Common myeloid progenitor, CD34-positive (primary cell): ENCODE data around the gene ATG2A.

Source experiments
- CTCF ChIA-PET: fragments of 350-600 bp; sonication (Branson Sonifier 250); formaldehyde crosslinking; loops from one replicate; lab custom pipeline; 2021; ENCODE audit warnings: antibody characterized with exemption; lab: Charles Lee
- POLR2A ChIA-PET: fragments of 350-600 bp; sonication (Branson Sonifier 250); formaldehyde crosslinking; loops from one replicate; lab custom pipeline; 2021; ENCODE audit warnings: antibody characterized with exemption; lab: Charles Lee
- DNase-seq, 3 donors: peaks; one replicate each; pipeline versions ENCODE4 v3.0.0 to v3.0.0-alpha.2; 2013
- H3K27ac ChIP-seq, 2 experiments: 1 replicate in 1 of 2; 2 replicates in 1 of 2; pipeline ENCODE4 v1.7.0; 2013; ENCODE audit warnings: inconsistent platforms in 2 of 2, low read length in 2 of 2, mild to moderate bottlenecking in 2 of 2, low read depth in 1 of 2, moderate library complexity in 1 of 2; ENCODE audit not compliant: severe bottlenecking in 2 of 2, insufficient read depth in 1 of 2, poor library complexity in 1 of 2
- H3K27me3 ChIP-seq, 5 experiments: replicated peaks in 2 of 5; 1 replicate in 3 of 5; 2 replicates in 2 of 5; pipeline versions ENCODE4 v1.6.1 to v1.7.0; 2013; ENCODE audit warnings: low read length in 4 of 5, mild to moderate bottlenecking in 2 of 5, moderate library complexity in 2 of 5, inconsistent platforms in 1 of 5; ENCODE audit not compliant: insufficient read depth in 5 of 5, control insufficient read depth in 4 of 5
- H3K36me3 ChIP-seq, 4 experiments: 1 replicate in 2 of 4; 2 replicates in 2 of 4; pipeline versions ENCODE4 v1.6.1 to v1.7.0; 2013; ENCODE audit warnings: low read length in 3 of 4, control low read depth in 1 of 4, mild to moderate bottlenecking in 1 of 4; ENCODE audit not compliant: control insufficient read depth in 4 of 4, insufficient read depth in 4 of 4
- H3K4me1 ChIP-seq, 4 experiments: 1 replicate in 3 of 4; 2 replicates in 1 of 4; pipeline versions ENCODE4 v1.6.1 to v1.7.1; 2013; ENCODE audit warnings: low read length in 3 of 4, mild to moderate bottlenecking in 3 of 4, control low read depth in 1 of 4, inconsistent platforms in 1 of 4, moderate library complexity in 1 of 4; ENCODE audit not compliant: control insufficient read depth in 4 of 4, insufficient read depth in 4 of 4; ENCODE audit errors: control extremely low read depth in 1 of 4
- H3K4me3 ChIP-seq, 7 experiments: 1 replicate in 4 of 7; 2 replicates in 3 of 7; pipeline versions ENCODE4 v1.5.1 to v1.7.0; 2013; ENCODE audit warnings: mild to moderate bottlenecking in 7 of 7, low read length in 6 of 7, moderate library complexity in 6 of 7, inconsistent platforms in 2 of 7, low read depth in 2 of 7, control low read depth in 1 of 7; ENCODE audit not compliant: insufficient read depth in 4 of 7, control insufficient read depth in 1 of 7; ENCODE audit errors: extremely low read depth in 1 of 7
- H3K9me3 ChIP-seq, 5 experiments: 1 replicate in 4 of 5; 2 replicates in 1 of 5; pipeline versions ENCODE4 v1.6.1 to v1.7.1; 2013; ENCODE audit warnings: low read length in 4 of 5, mild to moderate bottlenecking in 2 of 5, inconsistent platforms in 1 of 5, low read depth in 1 of 5, moderate library complexity in 1 of 5; ENCODE audit not compliant: control insufficient read depth in 4 of 5, insufficient read depth in 2 of 5; ENCODE audit errors: control extremely low read depth in 1 of 5
- WGBS: methylation state at CpG from one replicate; pipeline ENCODE4 v1.1.5; 2013; ENCODE audit not compliant: insufficient coverage; 5-methylcytosine and 5-hydroxymethylcytosine counted together

ATG2A gene

GRCh38 chr11:64888729-64889511 is 28.1 kb downstream of the ATG2A start:
- Histone ChIP-seq H3K4me1 (peaks cover 3 to 55% (median 24%) of the 10 kb centered on the region in 4 experiments), H3K27me3 (no peaks in the 10 kb centered on the region), H3K27ac (peak overlapping the region in 1 of 2 experiments; percentile 40), H3K36me3 (no peaks in the 10 kb centered on the region), H3K9me3 (no peaks in the 10 kb centered on the region), H3K4me3 (no peak overlapping the region)
- CTCF ChIA-PET = interaction anchor here (0.6 to 36.3 kb wide), 8 partner anchors 11 to 170 kb away, joined by 3 to 1071 read pairs (median 3); partner anchors contain the start of genes CDC42BPG and NAALADL1
- POLR2A ChIA-PET = no interaction called here
- peak; percentile 35 to 70 (median 58) for DNase-seq
- 67% methylated on average over 9 of the region's 9 CpGs for WGBS

GRCh38 chr11:64888406-64888728 is 28.6 kb downstream of the ATG2A start:
- ChIA-PET POLR2A (interaction anchor here (0.5 to 1.4 kb wide), 3 partner anchors 10 to 105 kb away, joined by 3 to 5 read pairs (median 4); partner anchors contain the start of gene EHD1), CTCF (interaction anchor here (0.7 to 36.3 kb wide), 6 partner anchors 8 to 170 kb away, joined by 3 to 1071 read pairs (median 4); partner anchors contain the start of genes CDC42BPG and NAALADL1)
- Histone ChIP-seq H3K9me3 (no peaks in the 10 kb centered on the region), H3K4me3 (peak overlapping the region in 4 of 7 experiments; percentile 30 to 77 (median 56)), H3K27me3 (no peaks in the 10 kb centered on the region), H3K36me3 (no peaks in the 10 kb centered on the region), H3K27ac (peak overlapping the region in 1 of 2 experiments; percentile 40), H3K4me1 (peaks cover 3 to 49% (median 22%) of the 10 kb centered on the region in 4 experiments)
- WGBS = 74% methylated on average over 7 of the region's 8 CpGs
- no peak for DNase-seq

- Histone ChIP-seq H3K9me3 (no peaks in the 10 kb centered on the region), H3K36me3 (no peaks in the 10 kb centered on the region), H3K4me1 (peaks cover 3 to 45% (median 20%) of the 10 kb centered on the region in 4 experiments), H3K27ac (peak overlapping the region in 1 of 2 experiments; percentile 61), H3K27me3 (no peaks in the 10 kb centered on the region), H3K4me3 (peak overlapping the region in 5 of 7 experiments; percentile 30 to 77 (median 47))
- DNase-seq = peak; percentile 67 to 74 (median 72)
- CTCF ChIA-PET = interaction anchor here (0.6 to 36.3 kb wide), 10 partner anchors 9 to 214 kb away, joined by 3 to 1071 read pairs (median 4); partner anchors contain the start of genes ATG2A, CDC42BPG and NAALADL1
- POLR2A ChIA-PET = interaction anchor here (0.5 to 1.4 kb wide), 3 partner anchors 9 to 105 kb away, joined by 3 to 5 read pairs (median 4); partner anchors contain the start of gene EHD1
- WGBS = 17% methylated on average over 27 of the region's 34 CpGs
Measured at GRCh38 chr11:64887757-64888405, 29.1 kb downstream of the ATG2A start.

GRCh38 chr11:64887234-64887756 is 29.7 kb downstream of the ATG2A start:
- ChIA-PET POLR2A (interaction anchor here (0.6 to 1.4 kb wide), 2 partner anchors 9 to 41 kb away, joined by 3 to 5 read pairs; partner anchors contain the start of gene EHD1), CTCF (interaction anchor here (0.6 to 36.3 kb wide), 9 partner anchors 8 to 262 kb away, joined by 3 to 1071 read pairs (median 4); partner anchors contain the start of genes ATG2A, CDC42BPG and NAALADL1)
- 95% methylated on average over 3 of the region's 8 CpGs for WGBS

GRCh38 chr11:64885367-64886286 is 31.4 kb downstream of the ATG2A start:
- DNase-seq = peak; percentile 39 to 69 (median 59)
- Histone ChIP-seq H3K4me3 (no peak overlapping the region), H3K9me3 (no peaks in the 10 kb centered on the region), H3K27ac (no peak overlapping the region), H3K36me3 (no peaks in the 10 kb centered on the region), H3K4me1 (peaks cover 7 to 41% (median 21%) of the 10 kb centered on the region in 4 experiments), H3K27me3 (no peaks in the 10 kb centered on the region)
- ChIA-PET POLR2A (interaction anchor here (0.6 to 1.0 kb wide), 2 partner anchors 32 to 37 kb away, joined by 3 read pairs; no protein-coding TSS in a partner anchor), CTCF (interaction anchor here (0.9 to 36.3 kb wide), 5 partner anchors 8 to 85 kb away, joined by 3 to 1071 read pairs (median 7); partner anchors contain the start of gene CDC42BPG)
- 84% methylated on average over 12 of the region's 15 CpGs for WGBS

More at GRCh38 chr11:64887234-64887756, 29.7 kb downstream of the ATG2A start:
- no peaks in the 10 kb centered on the region for H3K9me3 ChIP-seq
- no peaks in the 10 kb centered on the region for H3K27me3 ChIP-seq
- no peak for DNase-seq
- peaks cover 3 to 40% (median 17%) of the 10 kb centered on the region in 4 experiments for H3K4me1 ChIP-seq
- peak overlapping the region in 2 of 7 experiments; percentile 47 to 77 for H3K4me3 ChIP-seq
- H3K36me3 ChIP-seq = no peaks in the 10 kb centered on the region
- peak overlapping the region in 1 of 2 experiments; percentile 61 for H3K27ac ChIP-seq

DNA sequence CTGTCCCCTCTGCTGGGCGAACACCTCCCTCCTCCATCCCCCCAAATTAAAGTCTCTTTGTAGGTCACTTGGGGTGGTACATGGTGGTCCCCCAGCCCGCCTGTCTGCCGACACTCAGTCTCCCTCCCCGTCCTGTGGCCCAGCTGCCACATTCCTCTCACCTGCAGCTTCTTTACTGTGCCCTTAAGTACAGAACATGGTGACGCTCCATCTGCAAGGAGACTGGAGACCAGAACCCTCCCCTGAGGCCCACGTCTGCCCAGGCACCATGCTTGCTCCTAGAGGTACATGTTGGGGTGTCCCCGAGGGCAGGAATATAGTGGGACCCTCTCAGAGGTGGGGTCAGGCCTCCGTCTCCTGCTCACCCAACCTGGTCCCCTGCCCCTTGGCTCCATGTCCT is 33.0 kb downstream of the ATG2A start:
- H3K36me3 ChIP-seq = no peaks in the 10 kb centered on the region
- CTCF ChIA-PET = interaction anchor here (0.9 to 36.3 kb wide), 5 partner anchors 9 to 32 kb away, joined by 3 to 1071 read pairs (median 7); partner anchors contain the start of gene CDC42BPG
- POLR2A ChIA-PET = no interaction called here
- H3K4me1 ChIP-seq = peaks cover 21 to 53% (median 35%) of the 10 kb centered on the region in 4 experiments
- DNase-seq = no peak
- H3K9me3 ChIP-seq = no peaks in the 10 kb centered on the region
- H3K4me3 ChIP-seq = no peak overlapping the region
- 98% methylated on average over 8 of the region's 8 CpGs for WGBS
- no peak overlapping the region for H3K27ac ChIP-seq
- H3K27me3 ChIP-seq = no peaks in the 10 kb centered on the region
